Measurements from ENCODE around the gene NEMP1. TPM values are rescaled to one million over a fixed set of nuclear protein-coding genes. Genes with fewer than 3 reads are reported as not detected.

The NEMP1 gene
- total RNA-seq, 2 donors from 2014 or later = 2.3 to 5.2 TPM

GRCh38 chr12:57101892-57102695 lies 23.5 kb upstream of the NEMP1 start:
- Histone ChIP-seq H3K36me3 (replicated peaks in 1 of 2; ENCODE audit: insufficient read depth in 1 of 2, low read depth in 2 of 2) (peaks cover 0 to 13% of the 10 kb centered on the region in 2 donors), H3K27me3 (no peaks in the 10 kb centered on the region), H3K9me3 (no peaks in the 10 kb centered on the region), H3K4me1 (peaks cover 8% of the 10 kb centered on the region), H3K4me3 (no peak overlapping the region), H3K27ac (peak overlapping the region in 1 of 4 donors; percentile 18)
- intact Hi-C loops (cut with DNase I) = no loop called here
- ATAC-seq (peak; percentile 9), DNase-seq (peak in 2 of 4 donors; percentile 35 to 52)
- TF ChIP-seq CTCF (IDR thresholded peaks at IDR 0.05) (no peak), POLR2A (IDR thresholded peaks at IDR 0.05) (no peak)
- WGBS, 2 donors = 65 to 84% methylated on average over 11 to 15 of the region's 15 CpGs

- ATAC-seq (no peak), DNase-seq (no peak)
- no peak overlapping the region for H3K27ac ChIP-seq
- WGBS, 2 donors = 85 to 87% methylated on average over 12 of the region's 12 CpGs
- H3K36me3 ChIP-seq (replicated peaks in 1 of 2; ENCODE audit: insufficient read depth in 1 of 2, low read depth in 2 of 2) = peaks cover 0 to 16% of the 10 kb centered on the region in 2 donors
- no peak overlapping the region for H3K4me3 ChIP-seq
- peaks cover 8% of the 10 kb centered on the region for H3K4me1 ChIP-seq
- no peaks in the 10 kb centered on the region for H3K27me3 ChIP-seq
- H3K9me3 ChIP-seq = no peaks in the 10 kb centered on the region
- TF ChIP-seq POLR2A (IDR thresholded peaks at IDR 0.05) = no peak
- intact Hi-C loops (cut with DNase I) = no loop called here
These were observed 21.2 kb upstream of the NEMP1 start for GRCh38 chr12:57099766-57100165.

GRCh38 chr12:57099047-57099714 lies 20.6 kb upstream of the NEMP1 start:
- no peaks in the 10 kb centered on the region for H3K9me3 ChIP-seq
- H3K27ac ChIP-seq = no peak overlapping the region
- intact Hi-C loops (cut with DNase I) = no loop called here
- no peak for DNase-seq
- WGBS, 2 donors = 77 to 96% methylated on average over 10 to 11 of the region's 11 CpGs
- H3K4me3 ChIP-seq = no peak overlapping the region
- no peak for TF ChIP-seq CTCF (IDR thresholded peaks at IDR 0.05)
- TF ChIP-seq POLR2A (IDR thresholded peaks at IDR 0.05) = no peak
- ATAC-seq = no peak
- H3K27me3 ChIP-seq = no peaks in the 10 kb centered on the region
- peaks cover 13% of the 10 kb centered on the region for H3K4me1 ChIP-seq
- H3K36me3 ChIP-seq (replicated peaks in 1 of 2; ENCODE audit: insufficient read depth in 1 of 2, low read depth in 2 of 2) = peaks cover 0 to 13% of the 10 kb centered on the region in 2 donors

- peaks cover 0 to 13% of the 10 kb centered on the region in 2 donors for H3K36me3 ChIP-seq (replicated peaks in 1 of 2; ENCODE audit: insufficient read depth in 1 of 2, low read depth in 2 of 2)
- 92 to 100% methylated on average over 1 of the region's 1 CpG for WGBS, 2 donors
- no peak overlapping the region for H3K4me3 ChIP-seq
- H3K4me1 ChIP-seq = peaks cover 14% of the 10 kb centered on the region
- H3K27me3 ChIP-seq = no peaks in the 10 kb centered on the region
- no peak overlapping the region for H3K27ac ChIP-seq
- DNase-seq = no peak
- intact Hi-C loops (cut with DNase I) = no loop called here
- no peaks in the 10 kb centered on the region for H3K9me3 ChIP-seq
- no peak for TF ChIP-seq CTCF (IDR thresholded peaks at IDR 0.05)
- no peak for TF ChIP-seq POLR2A (IDR thresholded peaks at IDR 0.05)
- no peak for ATAC-seq
These were observed 20.0 kb upstream of the NEMP1 start for GRCh38 chr12:57098546-57098945.

GRCh38 chr12:57097554-57097835 lies 18.9 kb upstream of the NEMP1 start:
- no peak overlapping the region for H3K27ac ChIP-seq
- intact Hi-C loops (cut with DNase I) = no loop called here
- H3K4me1 ChIP-seq = peaks cover 14% of the 10 kb centered on the region
- WGBS, 2 donors = 79 to 83% methylated on average over 8 of the region's 8 CpGs
- no peak overlapping the region for H3K4me3 ChIP-seq
- TF ChIP-seq POLR2A (IDR thresholded peaks at IDR 0.05) (no peak), CTCF (IDR thresholded peaks at IDR 0.05) (no peak)
- ATAC-seq (no peak), DNase-seq (no peak)
- H3K36me3 ChIP-seq (replicated peaks in 1 of 2; ENCODE audit: insufficient read depth in 1 of 2, low read depth in 2 of 2) = peaks cover 0 to 13% of the 10 kb centered on the region in 2 donors
- no peaks in the 10 kb centered on the region for H3K9me3 ChIP-seq
- H3K27me3 ChIP-seq = no peaks in the 10 kb centered on the region
